ENCODE data around the gene IGLL1.
"Not testable (repeated sequence)": the region's sequence is repeated elsewhere in the genome, so short reads cannot be mapped to it uniquely, and the experiment has no call there.

DNA sequence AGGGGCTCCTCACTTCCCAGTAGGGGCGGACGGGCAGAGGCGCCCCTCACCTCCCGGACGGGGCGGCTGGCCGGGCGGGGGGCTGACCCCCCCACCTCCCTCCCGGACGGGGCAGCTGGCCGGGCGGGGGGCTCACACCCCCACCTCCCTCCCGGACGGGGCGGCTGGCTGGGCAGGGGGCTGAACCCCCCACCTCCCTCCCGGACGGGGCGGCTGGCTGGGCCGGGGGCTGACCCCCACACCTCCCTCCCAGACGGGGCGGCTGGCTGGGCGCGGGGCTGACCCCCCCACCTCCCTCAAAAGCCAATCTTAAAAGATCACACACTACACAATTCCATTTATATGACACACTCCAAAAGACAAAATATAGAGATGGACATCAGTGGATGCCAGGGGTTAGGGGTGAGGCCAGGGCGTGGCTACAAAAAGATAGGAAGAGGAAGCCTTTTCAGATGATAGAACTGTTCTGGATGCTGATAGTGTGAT is 19.0 kb downstream of the IGLL1 start:
- not testable (repeated sequence) for TF ChIP-seq POLR2A, CTCF, POLR2AphosphoS5 (IDR thresholded peaks at IDR 0.05)
